GM23248 (cell line): Measurements from ENCODE around the gene TSPOAP1.

Source experiments
- EZH2 ChIP-seq: fragments of 200-600 bp; sonication (generic); IDR thresholded peaks from 2 replicates; pipeline ENCODE4 v1.6.1; 2018; ENCODE audit warnings: antibody characterized with exemption, mild to moderate bottlenecking; ENCODE audit not compliant: insufficient read depth, poor library complexity, severe bottlenecking
- EZH2phosphoT487 ChIP-seq: fragments of 200-600 bp; sonication (generic); IDR thresholded peaks from 2 replicates; pipeline ENCODE4 v1.6.1; 2018; ENCODE audit warnings: antibody characterized with exemption, moderate library complexity, mild to moderate bottlenecking, low read depth; ENCODE audit not compliant: insufficient read depth

DNA sequence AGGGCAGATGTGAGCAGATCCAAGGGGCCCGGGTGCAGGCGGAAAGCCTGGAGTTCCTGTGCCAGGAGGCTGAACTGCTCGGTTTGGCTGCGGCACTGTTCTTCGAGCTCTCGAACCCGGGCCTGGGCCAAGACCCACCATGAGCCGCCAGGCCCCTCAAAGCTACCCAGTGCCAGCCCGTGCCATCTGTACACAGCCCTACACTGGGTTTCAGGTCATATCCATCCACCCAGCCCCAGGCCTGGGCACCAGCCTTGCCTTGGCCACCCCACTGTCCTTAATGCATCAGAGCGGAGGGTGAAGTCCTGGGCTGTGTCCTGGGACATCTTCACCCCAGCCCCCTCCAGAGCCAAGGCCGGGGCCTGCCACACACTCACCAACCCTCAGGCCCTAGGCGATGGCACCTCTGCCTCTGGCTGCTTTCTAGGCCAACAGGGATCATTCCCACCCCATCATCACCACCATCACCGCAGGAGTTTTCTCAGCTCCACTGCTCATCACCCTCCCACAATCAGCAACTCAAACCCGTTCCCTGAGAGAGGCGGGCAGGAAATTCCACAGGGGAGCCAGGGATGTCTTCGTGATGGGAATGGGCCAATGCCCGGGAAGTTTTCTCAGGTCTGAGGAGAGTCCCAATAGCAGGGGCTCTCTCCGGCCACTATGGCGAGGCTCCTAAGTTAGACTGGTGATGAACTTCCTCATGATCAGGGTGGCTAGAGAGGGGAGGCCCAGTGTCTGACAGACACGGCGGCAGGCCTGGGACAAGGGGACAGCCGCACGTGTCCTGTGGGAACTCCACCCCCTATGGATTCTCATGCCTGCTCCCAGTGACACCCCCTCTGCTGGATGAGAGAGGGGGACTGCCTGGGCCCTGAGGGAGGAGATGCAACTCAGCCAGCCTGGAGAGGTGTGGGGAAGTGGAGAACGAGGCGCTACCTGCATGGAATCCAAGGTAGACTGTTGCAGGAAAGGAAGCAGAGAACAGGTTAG, 9.1 kb downstream of the TSPOAP1 start:
- TF ChIP-seq EZH2 (no peak), EZH2phosphoT487 (no peak)
